Esophagus squamous epithelium (tissue), 5 donors: Measurements from ENCODE around the gene CRYBG1. TPM values are rescaled to one million over a fixed set of nuclear protein-coding genes. Genes with fewer than 3 reads are reported as not detected.

ENCODE experiments used
- DNase-seq: peaks from one replicate; lab custom pipeline; 2025; lab: John Stamatoyannopoulos, UW
- H3K27ac ChIP-seq, 4 donors: fragments of 200-600 bp; sonication (generic); one replicate each; pipeline ENCODE4 v1.5.1; 2016 to 2019; ENCODE audit warnings: mild to moderate bottlenecking in 1 of 4
- H3K27me3 ChIP-seq, 4 donors: fragments of 200-600 bp; sonication (generic); 1 replicate in 3 of 4; 2 replicates in 1 of 4; pipeline versions ENCODE4 v1.5.1 to v1.6.0; 2017 to 2021; ENCODE audit warnings: antibody characterized with exemption in 1 of 4
- H3K36me3 ChIP-seq, 3 donors: fragments of 200-600 bp; sonication (generic); one replicate each; pipeline ENCODE4 v1.5.1; 2016 to 2019
- H3K4me1 ChIP-seq, 3 donors: fragments of 200-600 bp; sonication (generic); one replicate each; pipeline ENCODE4 v1.5.1; 2017 to 2019
- H3K4me3 ChIP-seq, 4 donors: fragments of 200-600 bp; sonication (generic); 1 replicate in 3 of 4; 2 replicates in 1 of 4; pipeline ENCODE4 v1.5.1; 2016 to 2019; ENCODE audit warnings: mild to moderate bottlenecking in 2 of 4, moderate library complexity in 1 of 4
- H3K9me3 ChIP-seq, 3 donors: fragments of 200-600 bp; sonication (generic); one replicate each; pipeline ENCODE4 v1.5.1; 2016 to 2019
- CTCF ChIP-seq, 6 experiments: fragments of 450-650 bp in 4 of 6; fragments of 200-600 bp in 2 of 6; sonication (generic) in 2 of 6; IDR thresholded peaks; one replicate each; pipeline ENCODE4 v1.5.1; 2016 to 2019; ENCODE audit warnings: antibody characterized with exemption in 6 of 6, mild to moderate bottlenecking in 4 of 6, moderate library complexity in 4 of 6
- POLR2A ChIP-seq, 4 donors: fragments of 450-650 bp; IDR thresholded peaks; one replicate each; pipeline ENCODE4 v1.6.1; 2017; ENCODE audit warnings: antibody characterized with exemption in 4 of 4, mild to moderate bottlenecking in 4 of 4, moderate library complexity in 3 of 4
- WGBS, 2 donors: methylation state at CpG; one replicate each; pipeline ENCODE4 v1.1.5; 2018; 5-methylcytosine and 5-hydroxymethylcytosine counted together
- intact Hi-C: fragments of 100-400 bp; cut with DNase I; formaldehyde crosslinking; loops from one replicate; pipeline ENCODE4 v1.15.0; 2022
- total RNA-seq, 4 donors: library from RNA; depleted of rRNA; stranded (reverse); fragments of >200 nt; gene quantifications; one replicate each; pipeline ENCODE4 v1.1.0, GENCODE V29; 2016
- donor health status: DM: yes; HTN: yes; CAD: no.

CRYBG1 gene
- total RNA-seq, 4 donors from 2014 or later: 119 to 185 (median 153) TPM

- DNase-seq: no peak
- Histone ChIP-seq H3K9me3 (peaks cover 0 to 6% (median 0%) of the 10 kb centered on the region in 3 donors), H3K27ac (peak overlapping the region in 2 of 4 donors; percentile 36 to 49), H3K27me3 (no peaks in the 10 kb centered on the region), H3K4me3 (no peak overlapping the region), H3K4me1 (peaks cover 4 to 56% (median 4%) of the 10 kb centered on the region in 3 donors), H3K36me3 (peaks cover 0 to 6% (median 0%) of the 10 kb centered on the region in 3 donors)
- intact Hi-C loops: no loop called here
- WGBS, 2 donors: 60 to 71% methylated on average over 6 of the region's 6 CpGs
- TF ChIP-seq POLR2A (IDR thresholded peaks at IDR 0.05): no peak
- no peak for TF ChIP-seq CTCF (IDR thresholded peaks at IDR 0.05)
These were observed 51.2 kb downstream of the CRYBG1 start for GRCh38 chr6:106411643-106412200.

GRCh38 chr6:106413016-106413415 lies 52.5 kb downstream of the CRYBG1 start:
- no peak for DNase-seq
- H3K27me3 ChIP-seq: no peaks in the 10 kb centered on the region
- H3K27ac ChIP-seq: peak overlapping the region in 2 of 4 donors; percentile 4 to 8
- TF ChIP-seq POLR2A (IDR thresholded peaks at IDR 0.05): no peak
- TF ChIP-seq CTCF (IDR thresholded peaks at IDR 0.05): no peak
- H3K4me1 ChIP-seq: peaks cover 4 to 56% (median 4%) of the 10 kb centered on the region in 3 donors
- intact Hi-C loops: no loop called here
- H3K9me3 ChIP-seq: no peaks in the 10 kb centered on the region
- peaks cover 0 to 11% (median 0%) of the 10 kb centered on the region in 3 donors for H3K36me3 ChIP-seq
- no peak overlapping the region for H3K4me3 ChIP-seq

- DNase-seq: no peak
- Histone ChIP-seq H3K9me3 (no peaks in the 10 kb centered on the region), H3K4me1 (peaks cover 4 to 56% (median 4%) of the 10 kb centered on the region in 3 donors), H3K4me3 (no peak overlapping the region), H3K36me3 (peaks cover 0 to 16% (median 0%) of the 10 kb centered on the region in 3 donors), H3K27ac (peak overlapping the region in 1 of 4 donors; percentile 8), H3K27me3 (no peaks in the 10 kb centered on the region)
- WGBS, 2 donors: 39 to 66% methylated on average over 2 of the region's 2 CpGs
- TF ChIP-seq CTCF (IDR thresholded peaks at IDR 0.05) (no peak), POLR2A (IDR thresholded peaks at IDR 0.05) (no peak)
- intact Hi-C loops: no loop called here
These were observed 53.2 kb downstream of the CRYBG1 start for GRCh38 chr6:106413722-106414121.

GRCh38 chr6:106415921-106416320 lies 55.4 kb downstream of the CRYBG1 start:
- no peaks in the 10 kb centered on the region for H3K9me3 ChIP-seq
- WGBS, 2 donors: 78 to 84% methylated on average over 3 to 4 of the region's 4 CpGs
- intact Hi-C loops: no loop called here
- no peaks in the 10 kb centered on the region for H3K27me3 ChIP-seq
- H3K4me3 ChIP-seq: no peak overlapping the region
- DNase-seq: no peak
- H3K4me1 ChIP-seq: peaks cover 4 to 68% (median 4%) of the 10 kb centered on the region in 3 donors
- H3K27ac ChIP-seq: peak overlapping the region in 1 of 4 donors; percentile 31
- no peak for TF ChIP-seq CTCF (IDR thresholded peaks at IDR 0.05)
- TF ChIP-seq POLR2A (IDR thresholded peaks at IDR 0.05): no peak
- peaks cover 0 to 17% (median 0%) of the 10 kb centered on the region in 3 donors for H3K36me3 ChIP-seq

GRCh38 chr6:106417572-106418147 lies 57.1 kb downstream of the CRYBG1 start:
- H3K4me3 ChIP-seq: no peak overlapping the region
- intact Hi-C loops: no loop called here
- no peaks in the 10 kb centered on the region for H3K9me3 ChIP-seq
- no peak for DNase-seq
- WGBS, 2 donors: 82% methylated on average over 2 to 3 of the region's 6 CpGs
- H3K27ac ChIP-seq: no peak overlapping the region
- H3K27me3 ChIP-seq: no peaks in the 10 kb centered on the region
- peaks cover 4 to 52% (median 4%) of the 10 kb centered on the region in 3 donors for H3K4me1 ChIP-seq
- peaks cover 0 to 17% (median 0%) of the 10 kb centered on the region in 3 donors for H3K36me3 ChIP-seq
- TF ChIP-seq CTCF (IDR thresholded peaks at IDR 0.05) (no peak), POLR2A (IDR thresholded peaks at IDR 0.05) (no peak)
